ENCODE measurements around the gene RAPGEF1. TPM values are rescaled to one million over a fixed set of nuclear protein-coding genes. Genes with fewer than 3 reads are reported as not detected.

The RAPGEF1 gene
- total and polyA plus RNA-seq, 2 of the 13 experiments (the other 11 are each of a cell fraction or from before 2014, with no cell fraction given) = 21.2 to 38.9 TPM

DNA sequence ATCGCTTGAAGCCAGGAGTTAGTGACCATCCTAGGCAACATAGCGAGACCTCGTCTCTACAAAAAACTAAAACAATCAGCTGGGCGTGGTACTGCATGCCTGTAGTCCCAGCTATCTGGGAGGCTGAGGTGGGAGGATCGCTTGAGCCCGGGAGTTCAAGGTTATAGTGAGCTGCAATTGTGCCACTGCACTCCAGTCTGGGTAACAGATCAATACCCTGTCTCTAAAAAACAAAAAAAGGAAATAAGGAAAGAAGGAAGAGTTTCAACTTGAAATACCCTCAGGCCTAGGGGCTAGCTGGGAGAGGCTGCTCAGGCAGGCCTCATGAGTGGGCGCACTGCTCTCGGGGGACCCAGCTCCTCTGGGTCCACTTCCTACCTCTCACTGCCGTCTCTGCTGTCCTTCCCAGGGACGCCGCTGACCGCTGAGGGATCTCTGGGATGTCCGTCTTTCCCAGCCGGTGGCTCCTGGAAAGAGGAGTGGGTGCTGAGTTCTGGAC is 138.1 kb downstream of the RAPGEF1 start (continued):
- TF ChIP-seq, protein P1, sequence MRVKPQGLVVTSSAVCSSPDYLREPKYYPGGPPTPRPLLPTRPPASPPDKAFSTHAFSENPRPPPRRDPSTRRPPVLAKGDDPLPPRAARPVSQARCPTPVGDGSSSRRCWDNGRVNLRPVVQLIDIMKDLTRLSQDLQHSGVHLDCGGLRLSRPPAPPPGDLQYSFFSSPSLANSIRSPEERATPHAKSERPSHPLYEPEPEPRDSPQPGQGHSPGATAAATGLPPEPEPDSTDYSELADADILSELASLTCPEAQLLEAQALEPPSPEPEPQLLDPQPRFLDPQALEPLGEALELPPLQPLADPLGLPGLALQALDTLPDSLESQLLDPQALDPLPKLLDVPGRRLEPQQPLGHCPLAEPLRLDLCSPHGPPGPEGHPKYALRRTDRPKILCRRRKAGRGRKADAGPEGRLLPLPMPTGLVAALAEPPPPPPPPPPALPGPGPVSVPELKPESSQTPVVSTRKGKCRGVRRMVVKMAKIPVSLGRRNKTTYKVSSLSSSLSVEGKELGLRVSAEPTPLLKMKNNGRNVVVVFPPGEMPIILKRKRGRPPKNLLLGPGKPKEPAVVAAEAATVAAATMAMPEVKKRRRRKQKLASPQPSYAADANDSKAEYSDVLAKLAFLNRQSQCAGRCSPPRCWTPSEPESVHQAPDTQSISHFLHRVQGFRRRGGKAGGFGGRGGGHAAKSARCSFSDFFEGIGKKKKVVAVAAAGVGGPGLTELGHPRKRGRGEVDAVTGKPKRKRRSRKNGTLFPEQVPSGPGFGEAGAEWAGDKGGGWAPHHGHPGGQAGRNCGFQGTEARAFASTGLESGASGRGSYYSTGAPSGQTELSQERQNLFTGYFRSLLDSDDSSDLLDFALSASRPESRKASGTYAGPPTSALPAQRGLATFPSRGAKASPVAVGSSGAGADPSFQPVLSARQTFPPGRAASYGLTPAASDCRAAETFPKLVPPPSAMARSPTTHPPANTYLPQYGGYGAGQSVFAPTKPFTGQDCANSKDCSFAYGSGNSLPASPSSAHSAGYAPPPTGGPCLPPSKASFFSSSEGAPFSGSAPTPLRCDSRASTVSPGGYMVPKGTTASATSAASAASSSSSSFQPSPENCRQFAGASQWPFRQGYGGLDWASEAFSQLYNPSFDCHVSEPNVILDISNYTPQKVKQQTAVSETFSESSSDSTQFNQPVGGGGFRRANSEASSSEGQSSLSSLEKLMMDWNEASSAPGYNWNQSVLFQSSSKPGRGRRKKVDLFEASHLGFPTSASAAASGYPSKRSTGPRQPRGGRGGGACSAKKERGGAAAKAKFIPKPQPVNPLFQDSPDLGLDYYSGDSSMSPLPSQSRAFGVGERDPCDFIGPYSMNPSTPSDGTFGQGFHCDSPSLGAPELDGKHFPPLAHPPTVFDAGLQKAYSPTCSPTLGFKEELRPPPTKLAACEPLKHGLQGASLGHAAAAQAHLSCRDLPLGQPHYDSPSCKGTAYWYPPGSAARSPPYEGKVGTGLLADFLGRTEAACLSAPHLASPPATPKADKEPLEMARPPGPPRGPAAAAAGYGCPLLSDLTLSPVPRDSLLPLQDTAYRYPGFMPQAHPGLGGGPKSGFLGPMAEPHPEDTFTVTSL (CRISPR knock-in tag; IDR thresholded peaks at IDR 0.05; ENCODE audit: borderline replicate concordance) = peak; percentile 41; the same call in 1 of the 2 replicates
- no peak for TF ChIP-seq NR1H2 (CRISPR knock-in tag; IDR thresholded peaks at IDR 0.05; ENCODE audit: borderline replicate concordance, low read depth)
- TF ChIP-seq ZSCAN20 (CRISPR knock-in tag; IDR thresholded peaks at IDR 0.05; ENCODE audit: borderline replicate concordance) = 0 out of 2 replicates have a peak, but pooled peaks have one; percentile 58
- no peak for TF ChIP-seq EEA1 (CRISPR knock-in tag; IDR thresholded peaks at IDR 0.05; ENCODE audit: borderline replicate concordance)
- peak; percentile 68 for TF ChIP-seq HDAC1 (CRISPR knock-in tag; IDR thresholded peaks at IDR 0.05)
- no peak for TF ChIP-seq ZSCAN22 (CRISPR knock-in tag; IDR thresholded peaks at IDR 0.05)
- TF ChIP-seq, protein P2, sequence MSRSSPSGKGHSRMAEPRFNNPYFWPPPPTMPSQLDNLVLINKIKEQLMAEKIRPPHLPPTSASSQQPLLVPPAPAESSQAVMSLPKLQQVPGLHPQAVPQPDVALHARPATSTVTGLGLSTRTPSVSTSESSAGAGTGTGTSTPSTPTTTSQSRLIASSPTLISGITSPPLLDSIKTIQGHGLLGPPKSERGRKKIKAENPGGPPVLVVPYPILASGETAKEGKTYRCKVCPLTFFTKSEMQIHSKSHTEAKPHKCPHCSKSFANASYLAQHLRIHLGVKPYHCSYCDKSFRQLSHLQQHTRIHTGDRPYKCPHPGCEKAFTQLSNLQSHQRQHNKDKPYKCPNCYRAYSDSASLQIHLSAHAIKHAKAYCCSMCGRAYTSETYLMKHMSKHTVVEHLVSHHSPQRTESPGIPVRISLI (CRISPR knock-in tag; IDR thresholded peaks at IDR 0.05; ENCODE audit: borderline replicate concordance) = peak; percentile 84
- TF ChIP-seq ZNF790 (CRISPR knock-in tag; IDR thresholded peaks at IDR 0.05; ENCODE audit: borderline replicate concordance) = no peak
- TF ChIP-seq, protein P3, sequence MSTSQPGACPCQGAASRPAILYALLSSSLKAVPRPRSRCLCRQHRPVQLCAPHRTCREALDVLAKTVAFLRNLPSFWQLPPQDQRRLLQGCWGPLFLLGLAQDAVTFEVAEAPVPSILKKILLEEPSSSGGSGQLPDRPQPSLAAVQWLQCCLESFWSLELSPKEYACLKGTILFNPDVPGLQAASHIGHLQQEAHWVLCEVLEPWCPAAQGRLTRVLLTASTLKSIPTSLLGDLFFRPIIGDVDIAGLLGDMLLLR (CRISPR knock-in tag; IDR thresholded peaks at IDR 0.05) = no peak
- TF ChIP-seq, protein P4, sequence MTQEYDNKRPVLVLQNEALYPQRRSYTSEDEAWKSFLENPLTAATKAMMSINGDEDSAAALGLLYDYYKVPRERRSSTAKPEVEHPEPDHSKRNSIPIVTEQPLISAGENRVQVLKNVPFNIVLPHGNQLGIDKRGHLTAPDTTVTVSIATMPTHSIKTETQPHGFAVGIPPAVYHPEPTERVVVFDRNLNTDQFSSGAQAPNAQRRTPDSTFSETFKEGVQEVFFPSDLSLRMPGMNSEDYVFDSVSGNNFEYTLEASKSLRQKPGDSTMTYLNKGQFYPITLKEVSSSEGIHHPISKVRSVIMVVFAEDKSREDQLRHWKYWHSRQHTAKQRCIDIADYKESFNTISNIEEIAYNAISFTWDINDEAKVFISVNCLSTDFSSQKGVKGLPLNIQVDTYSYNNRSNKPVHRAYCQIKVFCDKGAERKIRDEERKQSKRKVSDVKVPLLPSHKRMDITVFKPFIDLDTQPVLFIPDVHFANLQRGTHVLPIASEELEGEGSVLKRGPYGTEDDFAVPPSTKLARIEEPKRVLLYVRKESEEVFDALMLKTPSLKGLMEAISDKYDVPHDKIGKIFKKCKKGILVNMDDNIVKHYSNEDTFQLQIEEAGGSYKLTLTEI (CRISPR knock-in tag; conservative IDR thresholded peaks at IDR 0.05) = no peak
- TF ChIP-seq, protein P5, sequence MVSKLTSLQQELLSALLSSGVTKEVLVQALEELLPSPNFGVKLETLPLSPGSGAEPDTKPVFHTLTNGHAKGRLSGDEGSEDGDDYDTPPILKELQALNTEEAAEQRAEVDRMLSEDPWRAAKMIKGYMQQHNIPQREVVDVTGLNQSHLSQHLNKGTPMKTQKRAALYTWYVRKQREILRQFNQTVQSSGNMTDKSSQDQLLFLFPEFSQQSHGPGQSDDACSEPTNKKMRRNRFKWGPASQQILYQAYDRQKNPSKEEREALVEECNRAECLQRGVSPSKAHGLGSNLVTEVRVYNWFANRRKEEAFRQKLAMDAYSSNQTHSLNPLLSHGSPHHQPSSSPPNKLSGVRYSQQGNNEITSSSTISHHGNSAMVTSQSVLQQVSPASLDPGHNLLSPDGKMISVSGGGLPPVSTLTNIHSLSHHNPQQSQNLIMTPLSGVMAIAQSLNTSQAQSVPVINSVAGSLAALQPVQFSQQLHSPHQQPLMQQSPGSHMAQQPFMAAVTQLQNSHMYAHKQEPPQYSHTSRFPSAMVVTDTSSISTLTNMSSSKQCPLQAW (CRISPR knock-in tag; IDR thresholded peaks at IDR 0.05) = peak; percentile 67
- TF ChIP-seq, protein P6, sequence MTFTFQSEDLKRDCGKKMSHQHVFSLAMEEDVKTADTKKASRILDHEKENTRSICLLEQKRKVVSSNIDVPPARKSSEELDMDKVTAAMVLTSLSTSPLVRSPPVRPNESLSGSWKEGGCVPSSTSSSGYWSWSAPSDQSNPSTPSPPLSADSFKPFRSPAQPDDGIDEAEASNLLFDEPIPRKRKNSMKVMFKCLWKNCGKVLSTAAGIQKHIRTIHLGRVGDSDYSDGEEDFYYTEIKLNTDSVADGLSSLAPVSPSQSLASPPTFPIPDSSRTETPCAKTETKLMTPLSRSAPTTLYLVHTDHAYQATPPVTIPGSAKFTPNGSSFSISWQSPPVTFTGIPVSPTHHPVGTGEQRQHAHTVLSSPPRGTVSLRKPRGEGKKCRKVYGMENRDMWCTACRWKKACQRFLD (CRISPR knock-in tag; IDR thresholded peaks at IDR 0.05; ENCODE audit: borderline replicate concordance) = no peak
- TF ChIP-seq ZNF124 (CRISPR knock-in tag; IDR thresholded peaks at IDR 0.05) = no peak
- TF ChIP-seq, protein P7, sequence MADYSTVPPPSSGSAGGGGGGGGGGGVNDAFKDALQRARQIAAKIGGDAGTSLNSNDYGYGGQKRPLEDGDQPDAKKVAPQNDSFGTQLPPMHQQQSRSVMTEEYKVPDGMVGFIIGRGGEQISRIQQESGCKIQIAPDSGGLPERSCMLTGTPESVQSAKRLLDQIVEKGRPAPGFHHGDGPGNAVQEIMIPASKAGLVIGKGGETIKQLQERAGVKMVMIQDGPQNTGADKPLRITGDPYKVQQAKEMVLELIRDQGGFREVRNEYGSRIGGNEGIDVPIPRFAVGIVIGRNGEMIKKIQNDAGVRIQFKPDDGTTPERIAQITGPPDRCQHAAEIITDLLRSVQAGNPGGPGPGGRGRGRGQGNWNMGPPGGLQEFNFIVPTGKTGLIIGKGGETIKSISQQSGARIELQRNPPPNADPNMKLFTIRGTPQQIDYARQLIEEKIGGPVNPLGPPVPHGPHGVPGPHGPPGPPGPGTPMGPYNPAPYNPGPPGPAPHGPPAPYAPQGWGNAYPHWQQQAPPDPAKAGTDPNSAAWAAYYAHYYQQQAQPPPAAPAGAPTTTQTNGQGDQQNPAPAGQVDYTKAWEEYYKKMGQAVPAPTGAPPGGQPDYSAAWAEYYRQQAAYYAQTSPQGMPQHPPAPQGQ (CRISPR knock-in tag; IDR thresholded peaks at IDR 0.05; ENCODE audit: borderline replicate concordance) = no peak
